Activated CD4-positive, alpha-beta T cell treated with anti-CD3 and anti-CD28 coated beads, Interleukin-2, amount 50 U/mL, for 16 hours (primary cell): ENCODE measurements around the gene SLC39A9.

Experiments
- DNase-seq: peaks from one replicate; pipeline ENCODE4 v3.0.0-alpha.2; 2020

SLC39A9 gene

DNA sequence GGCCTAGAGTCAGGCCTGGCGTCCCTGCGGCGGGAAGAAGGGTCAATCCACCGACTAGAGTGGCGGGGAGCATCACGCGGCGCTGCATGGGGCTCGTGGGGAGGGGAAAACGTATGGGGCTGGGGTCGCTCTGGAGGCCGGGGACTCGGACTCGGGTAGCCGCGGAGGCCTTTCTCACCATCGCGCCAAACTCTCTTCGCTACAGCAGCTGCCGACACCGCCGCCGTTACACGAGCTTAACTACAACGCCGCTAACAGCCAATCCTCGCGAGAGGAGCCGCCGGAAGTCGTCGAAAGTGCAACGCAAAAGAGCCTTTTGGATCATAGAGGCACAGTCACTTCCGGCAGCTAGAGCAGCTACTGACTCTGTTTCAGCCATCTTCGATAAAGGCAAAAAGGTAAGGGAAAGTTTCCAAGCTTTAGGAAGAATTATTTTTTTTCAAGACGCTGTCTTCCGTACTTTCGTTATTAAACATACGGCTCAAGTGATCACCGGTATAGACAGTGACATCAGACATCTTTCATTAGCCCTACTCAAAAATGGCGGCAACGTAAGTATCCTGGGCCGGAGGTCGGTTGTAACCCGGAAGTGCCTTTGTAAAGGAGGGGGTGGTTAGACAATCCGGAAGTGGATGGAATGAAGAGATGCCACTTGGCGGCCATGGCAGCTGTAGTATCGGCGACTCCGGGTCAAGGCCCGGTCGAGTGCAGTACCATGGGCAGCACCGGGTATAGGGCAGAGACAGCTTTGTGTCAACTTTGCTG is at the start of gene SLC39A9, which contains the start of gene ERH:
Gene SLC39A9 (plus strand): TSS at position 640 of the 765 bp plus-strand sequence. CDS start 678 bp downstream, outside the sequence.
Gene ERH (minus strand): TSS at position 247 of the 765 bp plus-strand sequence. CDS start 66 bp downstream, at position 181.
- peak; percentile 96 for DNase-seq

DNA sequence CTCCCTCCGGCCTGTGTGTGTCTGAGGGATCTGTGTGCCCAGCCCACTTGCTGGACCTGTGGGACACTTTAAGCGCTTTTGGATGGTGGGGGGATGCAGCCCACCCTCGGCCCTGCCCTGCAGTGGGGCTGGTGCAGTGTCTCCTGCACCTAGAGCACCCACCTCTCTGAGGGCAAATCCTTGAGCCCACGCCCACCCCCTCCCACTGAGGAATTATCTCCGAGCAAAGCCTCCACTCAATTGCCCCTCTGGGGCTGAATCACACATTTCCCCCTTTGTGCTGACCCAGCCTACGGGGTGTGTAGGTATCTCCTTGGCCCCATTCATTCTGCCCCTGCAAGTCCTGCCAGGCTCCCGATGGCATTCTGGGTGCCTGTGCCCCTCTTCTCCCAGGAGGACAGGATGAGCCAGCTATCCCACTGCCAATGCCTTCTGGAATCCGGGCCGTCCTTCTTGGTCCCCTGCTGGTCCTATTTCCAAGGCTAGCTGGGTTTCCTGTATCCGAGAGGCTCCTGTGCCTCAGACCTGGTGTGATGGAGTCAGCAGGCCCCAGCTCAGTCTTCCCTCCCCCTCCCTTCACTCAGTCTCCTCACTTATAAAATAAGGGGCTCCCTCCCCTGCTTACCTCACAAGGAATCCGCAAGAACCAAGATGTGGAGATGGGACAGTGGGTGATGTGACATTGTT is 49.3 kb upstream of the SLC39A9 start:
- DNase-seq, result no peak

DNA sequence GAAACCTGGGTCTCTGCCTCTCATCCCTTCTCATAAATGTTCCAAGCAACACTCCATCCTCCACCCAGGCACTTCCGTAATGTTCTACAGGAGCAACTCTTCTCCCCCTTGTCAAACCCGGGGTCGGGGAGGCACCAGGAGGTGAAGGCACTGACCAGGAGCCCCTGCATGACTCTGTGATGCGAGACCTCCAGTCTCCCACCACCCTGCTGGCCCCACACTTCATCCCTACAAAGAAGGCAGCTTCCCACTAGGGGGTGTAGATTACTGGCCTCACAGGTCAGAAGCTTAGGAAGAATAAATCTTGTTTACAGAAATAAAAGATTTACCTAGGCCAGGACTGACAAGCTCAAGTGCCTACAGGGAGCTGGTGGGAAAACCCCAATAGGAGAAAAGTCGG is 47.6 kb upstream of the SLC39A9 start:
- DNase-seq, result no peak

DNA sequence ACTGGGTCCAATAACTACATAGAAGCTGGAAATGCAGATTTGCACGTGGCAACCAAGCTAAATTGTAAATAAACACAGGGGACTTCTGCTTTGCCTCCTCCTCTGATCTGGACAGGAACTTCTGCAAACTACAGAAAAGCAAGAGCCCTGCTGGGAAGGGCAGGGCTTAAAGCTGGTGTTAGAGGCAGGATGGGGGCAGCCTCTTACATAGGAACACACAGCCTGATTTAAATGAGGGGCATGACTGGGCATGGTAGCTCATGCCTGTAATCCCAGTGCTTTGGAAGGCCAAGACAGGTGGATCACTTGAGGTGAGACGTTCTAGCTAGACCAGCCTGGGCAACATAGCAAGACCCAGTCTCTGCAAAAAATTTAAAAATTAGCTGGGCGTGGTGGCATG is 47.1 kb upstream of the SLC39A9 start:
- no peak for DNase-seq

- DNase-seq, result no peak
Observed at GRCh38 chr14:69351911-69352310, 46.6 kb upstream of the SLC39A9 start.

DNA sequence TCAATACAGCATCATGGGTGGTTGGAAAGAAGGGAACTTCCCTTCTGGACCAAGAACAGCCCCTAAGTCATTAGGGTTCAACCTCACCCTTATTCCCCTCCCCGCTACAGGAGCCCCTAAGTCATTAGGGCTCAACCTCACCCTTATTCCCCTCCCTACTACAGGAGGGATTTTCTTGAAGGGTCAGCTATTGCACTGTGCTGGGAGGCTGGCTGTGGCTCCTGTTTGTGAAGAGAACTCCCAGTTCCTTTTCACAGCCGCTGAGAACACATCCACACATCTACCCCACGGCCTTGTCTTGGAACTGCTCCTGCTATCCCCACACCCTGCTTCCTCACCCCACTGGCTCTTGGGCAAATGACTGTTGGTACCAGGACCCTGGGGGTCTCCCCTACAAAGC is 45.3 kb upstream of the SLC39A9 start:
- DNase-seq, result no peak

GRCh38 chr14:69354383-69355153 is 43.9 kb upstream of the SLC39A9 start:
- DNase-seq, result peak; percentile 80

DNA sequence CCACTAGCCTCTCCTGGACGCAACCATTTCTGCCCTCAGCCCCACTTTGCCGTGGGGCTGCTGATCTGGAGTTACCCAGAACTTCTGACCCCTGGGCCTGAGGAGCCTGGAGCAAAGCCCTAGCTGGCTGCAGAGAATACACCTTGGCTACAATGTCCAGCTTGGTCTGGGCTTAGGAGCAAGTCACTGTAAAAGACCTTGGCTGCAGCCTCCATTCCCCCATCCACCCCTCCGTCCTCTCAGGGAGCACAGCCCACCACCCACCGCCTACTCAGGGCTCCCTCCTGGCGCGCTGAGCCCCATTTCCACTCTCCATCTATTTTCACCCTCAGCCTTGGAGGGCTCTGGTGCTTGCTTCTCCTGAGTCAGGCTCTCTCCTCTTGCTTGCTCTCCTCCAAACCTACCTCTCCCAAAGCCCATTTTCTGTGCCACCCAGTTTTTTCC is 43.3 kb upstream of the SLC39A9 start:
- no peak for DNase-seq

DNA sequence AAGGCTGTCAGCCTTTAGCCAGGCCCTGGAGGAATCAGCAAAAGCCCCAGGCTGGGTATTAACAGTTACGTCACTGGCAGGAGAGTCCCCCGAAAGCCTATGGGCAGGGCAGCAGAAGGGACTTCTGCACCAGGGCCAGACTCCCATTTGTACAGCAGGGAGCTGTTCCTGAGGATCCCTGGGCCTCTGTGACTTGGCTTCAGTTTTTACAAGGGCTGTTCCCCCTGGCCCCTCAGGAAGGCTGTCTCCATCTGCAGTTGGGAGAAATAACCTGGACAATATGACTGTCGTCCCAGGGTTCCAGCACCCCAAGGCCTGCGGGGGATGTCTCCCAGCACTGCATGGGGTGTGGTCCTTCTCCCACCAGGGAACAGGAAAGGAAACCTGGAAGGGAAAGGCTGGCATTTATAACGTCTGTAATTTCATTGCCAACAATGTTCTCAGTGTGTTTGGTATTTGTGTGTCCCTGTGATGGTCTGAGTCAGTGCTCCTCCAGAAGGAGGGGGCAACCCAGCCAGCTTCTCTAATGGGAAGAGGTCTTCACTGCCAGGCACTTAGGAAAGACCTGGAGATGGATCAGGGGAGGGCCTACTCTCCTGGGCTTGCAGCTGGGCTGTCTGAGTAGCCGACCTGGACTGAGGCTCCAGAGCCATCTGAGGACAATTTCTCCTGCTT is 42.7 kb upstream of the SLC39A9 start:
- no peak for DNase-seq

DNA sequence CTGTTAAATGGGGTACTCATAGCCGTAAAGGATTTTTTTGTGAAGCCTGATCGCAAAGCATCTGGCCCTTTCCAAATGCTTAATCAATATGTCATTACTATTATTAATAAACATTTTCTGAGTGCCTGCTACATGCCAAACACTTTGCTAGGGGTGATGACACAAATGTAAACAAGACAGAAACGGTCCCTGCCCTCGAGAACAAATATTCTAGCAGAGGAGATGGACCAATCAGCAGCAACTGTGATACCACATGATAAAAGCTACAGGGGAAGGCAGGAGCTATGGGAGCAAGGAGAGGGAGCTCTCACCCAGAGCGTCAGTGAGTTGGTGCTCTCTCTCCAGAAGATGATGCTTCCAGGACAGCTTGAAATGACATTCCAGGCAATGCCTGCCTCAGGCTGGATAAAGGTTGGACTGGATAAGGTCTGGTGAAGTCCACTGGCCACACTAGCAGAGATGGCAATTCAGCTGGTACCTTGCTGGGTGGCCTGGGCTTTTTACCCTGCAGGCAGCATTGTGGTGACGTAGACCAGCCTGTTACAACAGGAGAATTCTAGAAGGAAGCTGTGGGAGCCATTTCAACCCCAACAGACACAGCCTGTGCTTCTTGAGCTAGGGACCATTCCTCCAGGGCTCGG is 41.5 kb upstream of the SLC39A9 start:
- no peak for DNase-seq

DNA sequence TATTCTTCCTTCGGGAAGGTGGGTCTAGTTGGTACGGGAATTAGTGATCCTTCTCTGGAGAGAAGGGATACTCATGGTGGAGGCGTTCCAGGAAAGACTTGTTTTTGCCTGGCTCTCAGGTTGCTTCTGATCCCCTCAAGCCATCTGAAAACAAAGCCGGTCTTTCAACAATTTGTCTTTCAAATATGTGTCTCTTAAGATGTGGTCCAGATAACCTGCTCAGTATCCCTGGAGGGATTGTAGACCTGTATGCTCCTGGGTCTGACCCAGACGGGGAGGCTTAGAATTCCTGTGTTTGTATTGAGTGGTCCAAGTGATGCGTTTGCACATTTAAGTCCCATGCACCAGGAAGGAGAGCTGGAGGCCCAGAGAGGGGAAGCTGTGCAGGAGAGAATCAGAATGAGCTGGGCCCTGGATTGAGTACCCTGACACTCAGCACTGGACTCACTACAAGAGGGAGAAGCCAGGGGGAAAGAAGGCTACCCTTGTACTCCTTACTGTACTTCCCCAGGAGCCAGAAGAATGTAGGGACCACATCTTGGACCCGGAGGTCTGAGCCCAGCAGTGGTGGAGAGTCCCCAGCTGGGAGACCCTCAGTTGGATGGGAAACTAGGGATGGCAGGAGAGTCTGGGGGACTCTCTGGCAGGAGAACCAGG is 40.8 kb upstream of the SLC39A9 start:
- DNase-seq, result no peak

DNA sequence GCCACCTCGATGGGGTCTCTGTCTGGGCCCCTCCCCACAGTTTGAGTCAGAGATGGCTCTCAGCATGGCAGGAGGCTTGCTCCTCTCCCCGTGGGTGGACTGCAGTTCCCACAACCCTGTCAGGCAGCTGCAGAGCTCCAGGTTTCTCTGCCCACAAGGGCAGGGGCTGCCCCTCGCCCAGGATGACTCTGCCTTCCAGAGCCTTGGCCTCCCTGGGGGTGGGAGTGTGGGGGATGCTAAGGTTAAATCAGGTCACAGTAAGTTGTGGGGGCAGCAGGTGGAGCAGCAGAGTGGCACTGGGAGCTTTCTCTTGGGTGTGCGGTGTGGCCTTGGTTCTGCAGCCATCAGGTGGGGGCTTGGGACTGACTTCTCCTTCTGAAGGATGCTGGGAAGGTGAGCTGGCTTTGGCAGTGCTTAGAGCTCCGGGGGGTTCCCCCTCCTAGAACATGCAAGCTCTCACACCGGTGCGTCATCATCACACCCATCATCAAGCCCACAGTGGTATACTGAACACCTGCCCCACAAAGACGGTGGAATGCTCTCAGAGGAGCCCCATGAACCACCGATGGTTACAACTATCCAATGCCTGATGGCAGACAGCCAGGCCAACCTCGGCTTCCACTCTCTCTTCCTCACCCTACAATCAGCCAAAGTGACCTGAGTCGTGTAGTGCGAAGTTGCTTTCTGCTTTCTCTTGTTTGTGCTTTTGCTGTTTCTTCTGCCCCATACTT is 40.1 kb upstream of the SLC39A9 start:
- DNase-seq, result peak; percentile 20

DNA sequence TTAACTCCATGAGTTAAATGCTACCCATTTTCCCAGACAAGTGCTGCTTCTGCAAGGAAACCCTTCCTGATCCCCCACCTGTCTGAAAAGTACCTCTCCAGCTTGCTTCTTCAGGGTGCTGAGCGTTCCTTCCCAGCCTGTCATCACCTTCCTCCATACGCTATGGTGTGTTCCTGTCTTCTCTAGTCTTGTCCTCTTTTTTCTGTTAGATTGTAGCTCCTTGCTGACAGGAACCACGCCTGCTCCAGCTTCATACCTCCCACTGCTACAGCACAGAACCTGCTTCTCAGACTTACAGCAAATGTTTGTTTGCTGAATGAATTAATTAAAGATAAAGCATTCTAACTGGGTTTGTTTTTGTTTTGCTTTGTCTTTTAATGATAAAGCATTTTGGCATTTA is 39.5 kb upstream of the SLC39A9 start:
- DNase-seq, result no peak

GRCh38 chr14:69360438-69361108 is 37.9 kb upstream of the SLC39A9 start:
- no peak for DNase-seq

DNA sequence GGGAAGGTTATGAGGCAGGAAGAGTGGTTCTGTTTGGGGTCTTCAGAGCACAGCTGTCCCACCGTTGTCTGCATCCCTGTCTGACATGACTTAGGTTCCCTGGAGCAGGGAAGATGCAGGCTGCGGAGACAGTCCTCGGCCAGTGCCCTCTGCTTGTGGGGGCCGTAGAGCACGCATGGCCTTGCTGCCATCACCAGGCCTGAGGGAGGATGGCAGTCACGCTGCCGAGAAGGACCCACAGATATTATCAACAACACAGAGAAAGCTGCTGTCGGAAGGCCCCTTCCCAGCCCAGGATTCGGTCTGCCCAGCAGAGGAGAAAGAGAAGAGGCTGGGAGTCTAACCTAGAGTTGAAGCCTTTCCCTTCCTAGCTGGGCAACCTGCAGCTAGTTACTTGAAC is 35.4 kb upstream of the SLC39A9 start:
- DNase-seq, result no peak

- DNase-seq, result no peak
Observed at GRCh38 chr14:69363964-69364363, 34.5 kb upstream of the SLC39A9 start.

DNA sequence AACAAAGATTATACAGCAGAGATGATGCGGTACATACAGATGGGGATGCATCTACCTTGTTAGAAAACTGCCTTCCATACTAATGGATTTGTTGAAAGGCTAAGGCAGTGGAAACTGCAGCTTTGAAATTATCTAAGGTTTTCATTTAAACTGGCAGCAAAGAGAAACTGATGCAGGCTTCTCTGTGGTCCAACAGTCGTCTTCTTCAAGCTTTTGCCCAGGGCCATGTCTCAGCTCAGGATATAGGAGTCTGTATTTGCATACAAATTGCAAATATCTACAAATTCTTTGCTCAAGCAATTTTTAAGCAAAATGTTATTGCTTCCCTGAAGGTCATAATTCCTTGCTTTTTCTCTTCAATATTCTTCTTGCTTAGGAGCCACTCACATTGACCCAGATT is 34.1 kb upstream of the SLC39A9 start:
- DNase-seq, result no peak

DNA sequence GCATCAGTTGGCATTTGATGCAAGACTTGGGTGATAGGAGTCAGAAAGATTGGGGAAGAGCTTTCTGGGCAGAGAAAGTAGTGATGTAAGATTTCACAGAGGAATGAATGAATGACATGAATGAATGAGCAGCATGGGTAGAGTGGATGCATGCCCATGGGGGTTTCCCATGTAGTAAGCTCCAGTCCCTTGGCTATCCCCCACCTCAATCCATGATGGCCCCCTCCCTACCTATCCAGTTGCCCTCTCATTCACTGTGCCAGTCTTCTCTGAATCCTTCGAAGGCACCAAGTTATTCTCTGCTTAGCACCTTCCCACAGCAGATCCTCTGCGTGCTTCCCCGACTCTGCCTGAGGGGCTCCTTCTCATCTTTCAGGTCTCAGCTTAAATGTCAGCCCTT is 32.4 kb upstream of the SLC39A9 start:
- DNase-seq, result no peak

DNA sequence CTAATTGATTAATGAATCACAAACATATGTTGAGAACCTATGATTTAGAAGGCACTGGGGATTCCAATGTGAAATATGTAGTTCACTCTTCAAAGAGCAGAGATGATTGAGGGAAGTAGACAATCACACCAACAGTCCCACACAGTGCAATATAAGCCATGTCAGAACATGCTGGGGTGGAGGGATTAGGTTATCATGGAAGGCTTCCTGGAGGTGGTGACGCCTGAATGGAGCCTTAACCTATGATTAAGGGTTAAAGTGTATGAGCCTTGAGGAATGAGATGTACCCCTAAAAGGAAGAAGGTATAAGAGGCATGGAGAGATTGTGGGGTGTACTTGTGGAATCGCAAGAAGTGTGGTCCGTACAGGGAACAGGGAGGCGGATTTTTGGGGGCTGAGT is 31.7 kb upstream of the SLC39A9 start:
- no peak for DNase-seq

- DNase-seq, result no peak
Observed at GRCh38 chr14:69368381-69368780, 30.1 kb upstream of the SLC39A9 start.

DNA sequence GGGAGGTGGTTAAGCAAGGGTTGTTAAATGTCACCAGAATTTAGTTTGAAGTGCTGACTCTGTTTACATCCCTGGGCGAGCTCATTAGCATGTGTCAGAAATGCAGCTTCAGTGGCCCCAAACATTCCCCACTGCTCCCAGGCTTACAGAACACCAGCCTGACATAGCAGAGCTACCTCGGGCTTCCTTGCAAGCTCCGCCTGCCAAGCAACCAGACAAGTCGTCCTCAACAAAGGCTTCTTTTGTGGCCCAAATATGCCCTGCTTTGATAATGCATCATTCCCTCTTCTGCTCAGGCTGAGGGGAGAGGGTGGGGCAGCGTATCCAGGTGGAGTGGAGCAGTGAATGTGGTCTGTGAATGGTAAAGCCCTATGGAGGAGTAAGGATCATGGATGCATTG is 28.4 kb upstream of the SLC39A9 start:
- no peak for DNase-seq
